Ishikawa (cell line): ENCODE measurements around the gene TMEM120B.
A peak's percentile ranks its signal among the peaks of the same experiment; 100 is the strongest.

ENCODE experiments used
- CEBPB ChIP-seq: IDR thresholded peaks from 2 replicates; pipeline ENCODE4 v1.6.1; 2012
- CREB1 ChIP-seq: IDR thresholded peaks from 2 replicates; pipeline ENCODE4 v1.6.1; 2012; ENCODE audit warnings: low read depth
- EP300 ChIP-seq: IDR thresholded peaks from 2 replicates; pipeline ENCODE4 v1.6.1; 2012; ENCODE audit warnings: borderline replicate concordance
- FOXM1 ChIP-seq: IDR thresholded peaks from 2 replicates; pipeline ENCODE4 v1.6.1; 2012; ENCODE audit warnings: low read depth, borderline replicate concordance
- MAX ChIP-seq: IDR thresholded peaks from 2 replicates; pipeline ENCODE4 v1.6.1; 2012
- NFIC ChIP-seq: IDR thresholded peaks from 2 replicates; pipeline ENCODE4 v1.6.1; 2012
- RAD21 ChIP-seq: IDR thresholded peaks from 2 replicates; pipeline ENCODE4 v1.6.1; 2012; ENCODE audit warnings: low read depth
- REST ChIP-seq: IDR thresholded peaks from 2 replicates; pipeline ENCODE4 v1.6.1; 2012; ENCODE audit warnings: low read depth, mild to moderate bottlenecking
- TAF1 ChIP-seq: IDR thresholded peaks from 2 replicates; pipeline ENCODE4 v1.6.1; 2012; ENCODE audit warnings: low read depth, mild to moderate bottlenecking
- TCF12 ChIP-seq: IDR thresholded peaks from 2 replicates; pipeline ENCODE4 v1.6.1; 2012; ENCODE audit warnings: low read depth
- TEAD4 ChIP-seq: IDR thresholded peaks from 2 replicates; pipeline ENCODE4 v1.6.1; 2012
- USF1 ChIP-seq: IDR thresholded peaks from 2 replicates; pipeline ENCODE4 v1.6.1; 2012
- ZBTB7A ChIP-seq: IDR thresholded peaks from 2 replicates; pipeline ENCODE4 v1.6.1; 2012; ENCODE audit warnings: low read depth

GRCh38 chr12:121802843-121803698 is 90.5 kb downstream of the TMEM120B start:
- TF ChIP-seq TAF1 (peak; percentile 80), TCF12 (peak; percentile 52; the same call in 1 of the 2 replicates), RAD21 (no peak), NFIC (no peak), CREB1 (no peak), EP300 (no peak), REST (no peak), FOXM1 (peak; percentile 27; the same call in 1 of the 2 replicates), TEAD4 (peak; percentile 50; the same call in 1 of the 2 replicates), ZBTB7A (peak; percentile 94), USF1 (0 out of 2 replicates have a peak, but pooled peaks have one; percentile 14), MAX (no peak; the same call in none of the 2 replicates), CEBPB (no peak)
